ENCODE measurements around the gene PDCD4.
"Not testable (repeated sequence)": the region's sequence is repeated elsewhere in the genome, so short reads cannot be mapped to it uniquely, and the experiment has no call there.

PDCD4 gene

DNA sequence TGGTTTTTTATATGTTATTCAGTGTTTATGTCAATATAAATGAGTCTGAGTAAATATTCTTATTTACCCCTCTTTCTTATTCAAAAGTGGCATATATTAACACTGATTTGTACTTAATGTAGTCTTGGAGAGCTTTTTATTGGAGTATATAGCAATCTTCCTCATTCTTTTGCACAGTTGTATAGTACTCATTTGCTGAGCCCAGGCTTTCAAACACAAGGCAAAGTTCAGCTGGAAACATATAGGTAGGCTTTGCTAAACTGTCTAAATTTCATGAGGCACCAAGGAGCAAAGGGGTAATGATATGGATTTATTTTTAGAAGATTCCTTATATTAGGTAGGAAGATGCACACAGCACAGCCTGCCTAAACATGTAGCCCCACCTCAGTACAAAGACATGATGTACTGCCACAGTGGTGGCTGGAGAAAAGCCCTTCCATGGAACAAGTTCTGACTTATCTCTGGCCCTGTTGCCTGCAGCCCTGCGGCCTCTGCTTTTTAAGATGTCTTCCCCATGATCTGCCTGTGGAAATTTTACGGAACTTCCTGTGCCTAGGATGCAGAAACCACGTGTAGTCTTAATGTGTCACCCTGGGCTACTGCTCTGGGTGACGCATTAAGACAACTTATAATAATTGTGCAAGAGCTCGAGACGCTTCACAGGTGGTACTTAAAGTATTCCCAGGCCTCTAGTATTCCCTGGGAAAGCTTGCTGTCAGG is 9.6 kb upstream of the PDCD4 start:
- no peaks in the 10 kb centered on the region for H3K27me3 ChIP-seq (ENCODE audit: insufficient read depth, low read length)
- no peak overlapping the region for H3K4me3 ChIP-seq (ENCODE audit: low read depth, low read length)
- no peak overlapping the region for H3K27ac ChIP-seq (ENCODE audit: low read depth, low read length)
- H3K36me3 ChIP-seq (ENCODE audit: insufficient read depth, low read length), result no peaks in the 10 kb centered on the region
- peaks cover 23% of the 10 kb centered on the region for H3K4me1 ChIP-seq (ENCODE audit: control insufficient read depth, insufficient read depth, low read length, unreplicated experiment)
- H3K79me2 ChIP-seq (ENCODE audit: control insufficient read depth, insufficient read depth, low read length, unreplicated experiment), result no peaks in the 10 kb centered on the region
- H2AFZ ChIP-seq (ENCODE audit: low read length, unreplicated experiment), result no peak overlapping the region

GRCh38 chr10:110862961-110863360 is 8.8 kb upstream of the PDCD4 start:
- no peaks in the 10 kb centered on the region for H3K79me2 ChIP-seq (ENCODE audit: control insufficient read depth, insufficient read depth, low read length, unreplicated experiment)
- H3K27ac ChIP-seq (ENCODE audit: low read depth, low read length), result no peak overlapping the region
- H3K4me1 ChIP-seq (ENCODE audit: control insufficient read depth, insufficient read depth, low read length, unreplicated experiment), result peaks cover 23% of the 10 kb centered on the region

DNA sequence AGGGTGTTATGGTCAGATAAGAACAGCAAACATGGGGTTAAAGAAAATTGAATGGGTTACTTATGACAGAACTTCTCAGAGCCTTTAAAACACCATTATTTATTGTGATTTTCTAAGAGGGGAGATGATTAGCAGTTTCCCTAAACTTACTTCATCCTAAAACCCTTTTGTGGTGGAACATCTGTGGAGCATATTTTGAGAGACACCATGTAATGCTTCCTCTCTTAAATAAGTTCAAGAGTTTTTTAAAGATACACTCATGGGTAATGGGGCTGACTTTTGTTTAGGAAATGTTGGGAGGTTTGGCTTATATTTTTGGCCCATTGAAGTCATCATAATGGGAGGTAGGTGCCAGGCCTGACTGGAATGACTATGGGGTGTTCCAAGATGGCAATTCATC is 8.4 kb upstream of the PDCD4 start:
- Histone ChIP-seq H3K4me1 (ENCODE audit: control insufficient read depth, insufficient read depth, low read length, unreplicated experiment) (peaks cover 23% of the 10 kb centered on the region), H3K27ac (ENCODE audit: low read depth, low read length) (no peak overlapping the region), H3K4me3 (ENCODE audit: low read depth, low read length) (no peak overlapping the region), H2AFZ (ENCODE audit: low read length, unreplicated experiment) (no peak overlapping the region), H3K36me3 (ENCODE audit: insufficient read depth, low read length) (no peaks in the 10 kb centered on the region), H3K79me2 (ENCODE audit: control insufficient read depth, insufficient read depth, low read length, unreplicated experiment) (no peaks in the 10 kb centered on the region), H3K27me3 (ENCODE audit: insufficient read depth, low read length) (no peaks in the 10 kb centered on the region)

More at GRCh38 chr10:110862961-110863360, 8.8 kb upstream of the PDCD4 start:
- H3K4me3 ChIP-seq (ENCODE audit: low read depth, low read length), result no peak overlapping the region
- H3K27me3 ChIP-seq (ENCODE audit: insufficient read depth, low read length), result no peaks in the 10 kb centered on the region
- H3K36me3 ChIP-seq (ENCODE audit: insufficient read depth, low read length), result no peaks in the 10 kb centered on the region
- H2AFZ ChIP-seq (ENCODE audit: low read length, unreplicated experiment), result no peak overlapping the region

- Histone ChIP-seq H3K27me3 (ENCODE audit: insufficient read depth, low read length) (no peaks in the 10 kb centered on the region), H3K4me3 (ENCODE audit: low read depth, low read length) (no peak overlapping the region), H2AFZ (ENCODE audit: low read length, unreplicated experiment) (no peak overlapping the region), H3K36me3 (ENCODE audit: insufficient read depth, low read length) (no peaks in the 10 kb centered on the region), H3K4me1 (ENCODE audit: control insufficient read depth, insufficient read depth, low read length, unreplicated experiment) (peaks cover 23% of the 10 kb centered on the region), H3K79me2 (ENCODE audit: control insufficient read depth, insufficient read depth, low read length, unreplicated experiment) (no peaks in the 10 kb centered on the region), H3K27ac (ENCODE audit: low read depth, low read length) (no peak overlapping the region)
These were observed 7.8 kb upstream of the PDCD4 start for GRCh38 chr10:110863956-110864355.

GRCh38 chr10:110864662-110865140 is 7.0 kb upstream of the PDCD4 start:
- H3K4me3 ChIP-seq (ENCODE audit: low read depth, low read length), result peak overlapping the region; percentile 25; the same call in 1 of the 2 replicates

DNA sequence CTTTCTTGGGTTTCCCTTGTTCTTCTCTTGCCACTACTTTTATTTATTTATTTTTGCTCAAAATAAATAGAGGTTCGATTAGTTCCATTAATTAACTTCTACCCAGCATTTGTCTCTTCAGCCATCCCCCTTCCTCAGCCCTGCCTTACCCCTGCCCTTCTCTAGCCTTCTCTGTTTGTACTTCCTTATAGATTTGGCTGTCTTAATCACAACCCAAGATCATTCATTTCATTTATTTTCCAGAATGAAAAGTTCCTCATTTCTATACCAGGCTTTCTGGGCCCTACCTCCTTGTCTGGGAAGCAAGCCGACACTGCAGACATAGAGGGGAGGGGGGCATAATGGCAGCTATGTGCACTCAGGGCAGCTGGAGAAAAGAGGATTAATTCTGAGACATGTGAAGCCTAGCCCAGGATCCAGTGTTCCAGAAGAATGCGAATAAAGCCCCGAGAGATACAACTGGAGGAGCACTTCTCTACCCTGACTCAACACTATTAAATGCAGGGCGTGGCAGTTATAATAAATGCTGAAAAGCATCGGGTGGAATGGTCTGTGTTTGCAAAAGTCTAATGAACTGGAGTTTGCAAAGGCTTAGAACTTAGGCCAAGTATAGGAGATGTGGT is 6.4 kb upstream of the PDCD4 start:
- peaks cover 23% of the 10 kb centered on the region for H3K4me1 ChIP-seq (ENCODE audit: control insufficient read depth, insufficient read depth, low read length, unreplicated experiment)
- no peaks in the 10 kb centered on the region for H3K36me3 ChIP-seq (ENCODE audit: insufficient read depth, low read length)
- no peaks in the 10 kb centered on the region for H3K27me3 ChIP-seq (ENCODE audit: insufficient read depth, low read length)
- peak overlapping the region; percentile 25; the same call in 1 of the 2 replicates for H3K4me3 ChIP-seq (ENCODE audit: low read depth, low read length)
- peak overlapping the region; percentile 11 for H3K27ac ChIP-seq (ENCODE audit: low read depth, low read length)
- H2AFZ ChIP-seq (ENCODE audit: low read length, unreplicated experiment), result peak overlapping the region; percentile 76
- no peaks in the 10 kb centered on the region for H3K79me2 ChIP-seq (ENCODE audit: control insufficient read depth, insufficient read depth, low read length, unreplicated experiment)

More at GRCh38 chr10:110864662-110865140, 7.0 kb upstream of the PDCD4 start:
- no peaks in the 10 kb centered on the region for H3K36me3 ChIP-seq (ENCODE audit: insufficient read depth, low read length)
- peak overlapping the region; percentile 76 for H2AFZ ChIP-seq (ENCODE audit: low read length, unreplicated experiment)
- peaks cover 23% of the 10 kb centered on the region for H3K4me1 ChIP-seq (ENCODE audit: control insufficient read depth, insufficient read depth, low read length, unreplicated experiment)
- peak overlapping the region; percentile 11; the same call in 1 of the 2 replicates for H3K27ac ChIP-seq (ENCODE audit: low read depth, low read length)
- H3K27me3 ChIP-seq (ENCODE audit: insufficient read depth, low read length), result no peaks in the 10 kb centered on the region
- no peaks in the 10 kb centered on the region for H3K79me2 ChIP-seq (ENCODE audit: control insufficient read depth, insufficient read depth, low read length, unreplicated experiment)

DNA sequence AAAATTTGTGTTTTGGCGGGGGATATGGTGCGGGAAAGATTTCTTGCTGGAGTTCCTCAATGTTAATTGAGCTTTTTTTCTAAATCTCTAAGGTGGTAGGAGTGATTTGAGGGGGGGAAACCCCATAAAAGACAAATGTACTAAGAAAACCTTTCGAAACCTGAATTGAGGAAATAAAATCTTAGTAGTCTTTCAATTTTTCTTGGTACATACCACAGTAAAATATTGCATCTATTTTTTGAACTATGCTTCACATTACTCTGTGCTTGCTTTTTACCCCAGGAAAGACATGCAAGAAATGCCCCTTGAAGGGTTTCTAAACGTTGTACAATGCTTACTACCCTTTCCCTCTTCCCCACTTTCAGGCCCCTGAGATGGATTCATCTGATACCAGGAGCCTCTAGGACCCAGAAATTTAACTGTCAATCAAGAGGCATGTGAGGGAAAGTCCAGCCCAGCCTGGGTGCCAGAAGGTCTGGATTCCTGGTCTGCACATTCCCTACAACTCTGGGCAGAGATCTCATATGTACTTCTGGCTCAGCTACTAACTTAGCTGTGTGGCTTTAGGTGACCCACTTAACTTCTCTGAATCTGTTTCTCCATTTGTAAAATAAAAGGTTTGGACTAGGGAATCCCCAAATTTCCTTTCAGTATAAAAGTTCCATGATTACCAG is 5.8 kb upstream of the PDCD4 start:
- H3K4me1 ChIP-seq (ENCODE audit: control insufficient read depth, insufficient read depth, low read length, unreplicated experiment), result peaks cover 26% of the 10 kb centered on the region
- H3K79me2 ChIP-seq (ENCODE audit: control insufficient read depth, insufficient read depth, low read length, unreplicated experiment), result no peaks in the 10 kb centered on the region
- H3K27ac ChIP-seq (ENCODE audit: low read depth, low read length), result no peak overlapping the region
- no peaks in the 10 kb centered on the region for H3K36me3 ChIP-seq (ENCODE audit: insufficient read depth, low read length)
- H2AFZ ChIP-seq (ENCODE audit: low read length, unreplicated experiment), result no peak overlapping the region
- H3K4me3 ChIP-seq (ENCODE audit: low read depth, low read length), result no peak overlapping the region
- H3K27me3 ChIP-seq (ENCODE audit: insufficient read depth, low read length), result no peaks in the 10 kb centered on the region

DNA sequence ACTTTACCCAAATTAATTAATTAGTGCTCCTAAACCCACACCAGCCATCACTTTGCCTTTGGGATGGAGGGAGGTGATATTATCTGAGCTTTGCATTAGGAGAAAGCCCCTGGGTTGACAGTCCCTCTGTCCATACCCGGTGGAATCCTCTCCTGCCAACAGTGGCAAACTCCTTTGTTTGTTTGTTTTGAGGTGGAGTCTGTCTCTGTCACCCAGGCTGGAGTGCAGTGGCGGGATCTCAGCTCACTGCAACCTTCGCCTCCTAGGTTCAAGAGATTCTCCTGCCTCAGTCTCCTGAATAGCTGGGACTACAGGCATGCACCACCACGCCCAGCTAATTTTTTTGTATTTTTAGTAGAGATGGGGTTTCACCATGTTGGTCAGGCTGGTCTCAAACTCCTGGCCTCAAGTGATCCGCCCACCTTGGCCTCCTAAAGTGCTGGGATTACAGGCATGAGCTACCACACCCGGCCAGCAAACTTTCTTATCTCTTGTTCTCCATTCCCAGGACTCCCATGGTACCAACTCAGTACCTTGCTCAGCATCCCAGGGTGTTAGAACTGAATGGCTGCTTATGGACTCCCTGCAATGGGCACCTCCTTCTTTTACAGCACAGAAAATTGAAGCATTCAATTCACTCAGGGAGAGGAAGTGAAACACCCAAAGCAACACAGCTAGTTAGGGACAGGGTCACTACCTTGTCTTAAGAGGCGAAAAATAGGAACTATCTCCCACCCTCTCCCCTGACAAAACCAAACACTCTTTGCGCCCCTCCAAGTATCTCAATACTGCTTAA is 4.5 kb upstream of the PDCD4 start:
- H3K27ac ChIP-seq (ENCODE audit: low read depth, low read length); H3K27me3 ChIP-seq (ENCODE audit: insufficient read depth, low read length); H3K79me2 ChIP-seq (ENCODE audit: control insufficient read depth, insufficient read depth, low read length, unreplicated experiment); H2AFZ ChIP-seq (ENCODE audit: low read length, unreplicated experiment); H3K36me3 ChIP-seq (ENCODE audit: insufficient read depth, low read length); H3K4me3 ChIP-seq (ENCODE audit: low read depth, low read length): not testable (repeated sequence)
- peaks cover 29% of the 10 kb centered on the region for H3K4me1 ChIP-seq (ENCODE audit: control insufficient read depth, insufficient read depth, low read length, unreplicated experiment)

DNA sequence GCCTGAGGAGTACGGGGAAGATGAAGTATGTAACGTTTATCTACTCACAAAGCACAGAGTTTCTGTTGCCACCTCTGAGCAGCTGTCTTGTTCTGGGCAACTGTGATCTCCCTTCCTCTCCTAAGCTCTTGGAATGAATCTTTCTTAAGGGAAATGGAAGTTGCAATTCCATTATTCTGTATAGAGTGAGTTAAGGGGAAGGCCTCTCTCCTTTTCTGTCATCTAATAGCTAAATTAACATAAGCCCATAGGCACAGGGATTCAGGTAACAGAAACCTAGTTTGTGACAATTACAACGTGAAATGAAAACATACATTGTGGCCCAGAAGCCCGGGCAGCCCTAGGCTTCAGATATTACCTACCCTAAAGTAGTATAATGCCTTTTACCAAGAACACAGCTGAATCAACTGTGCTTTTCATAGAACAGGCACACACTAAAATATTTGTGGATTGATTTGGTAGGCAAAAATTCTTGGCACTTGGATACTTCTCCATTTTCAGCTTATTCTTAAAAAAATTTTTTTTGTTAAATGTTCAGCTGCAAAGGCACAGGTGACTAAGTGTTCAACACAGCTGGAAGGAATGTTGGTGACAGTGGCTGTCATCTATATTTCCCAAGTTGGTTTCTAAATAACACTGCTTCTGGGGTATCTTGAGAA is 3.8 kb upstream of the PDCD4 start:
- Histone ChIP-seq H2AFZ (ENCODE audit: low read length, unreplicated experiment) (no peak overlapping the region), H3K27me3 (ENCODE audit: insufficient read depth, low read length) (no peaks in the 10 kb centered on the region), H3K4me3 (ENCODE audit: low read depth, low read length) (no peak overlapping the region), H3K4me1 (ENCODE audit: control insufficient read depth, insufficient read depth, low read length, unreplicated experiment) (peaks cover 29% of the 10 kb centered on the region), H3K79me2 (ENCODE audit: control insufficient read depth, insufficient read depth, low read length, unreplicated experiment) (peaks cover 5% of the 10 kb centered on the region), H3K27ac (ENCODE audit: low read depth, low read length) (no peak overlapping the region), H3K36me3 (ENCODE audit: insufficient read depth, low read length) (no peaks in the 10 kb centered on the region)

GRCh38 chr10:110868981-110869380 is 2.7 kb upstream of the PDCD4 start:
- H3K4me1 ChIP-seq (ENCODE audit: control insufficient read depth, insufficient read depth, low read length, unreplicated experiment), result peaks cover 29% of the 10 kb centered on the region
- no peaks in the 10 kb centered on the region for H3K36me3 ChIP-seq (ENCODE audit: insufficient read depth, low read length)
- peaks cover 14% of the 10 kb centered on the region for H3K79me2 ChIP-seq (ENCODE audit: control insufficient read depth, insufficient read depth, low read length, unreplicated experiment)
- H2AFZ ChIP-seq (ENCODE audit: low read length, unreplicated experiment), result no peak overlapping the region
- H3K27ac ChIP-seq (ENCODE audit: low read depth, low read length), result no peak overlapping the region
- H3K27me3 ChIP-seq (ENCODE audit: insufficient read depth, low read length), result no peaks in the 10 kb centered on the region
- H3K4me3 ChIP-seq (ENCODE audit: low read depth, low read length), result no peak overlapping the region

Data from ACC112 (cell line).